DND-41 (cell line): ENCODE measurements around the gene CD109.

Source experiments
- ATAC-seq: fragments of 200-7000 bp; cut with Tn5 transposase; 3 replicates; pipeline ENCODE4 v1.9.1; 2021; ENCODE audit warnings: low read depth; ENCODE audit not compliant: insufficient read depth
- DNase-seq: peaks from one replicate; pipeline ENCODE4 v3.0.0-alpha.2; 2020
- H2AFZ ChIP-seq: 2 replicates; pipeline ENCODE4 v1.6.0; 2012; ENCODE audit warnings: low read depth, low read length
- H3K27ac ChIP-seq: 2 replicates; pipeline ENCODE4 v1.5.1; 2012; ENCODE audit warnings: low read length, inconsistent platforms
- H3K27me3 ChIP-seq: fragments of 200-600 bp; sonication (generic); 2 replicates; pipeline ENCODE4 v1.6.0; 2012; ENCODE audit warnings: low read length, mild to moderate bottlenecking, inconsistent platforms; ENCODE audit not compliant: insufficient read depth, poor library complexity
- H3K36me3 ChIP-seq: 2 replicates; pipeline ENCODE4 v1.5.1; 2012; ENCODE audit warnings: low read length, inconsistent platforms; ENCODE audit not compliant: insufficient read depth
- H3K4me1 ChIP-seq: 2 replicates; pipeline ENCODE4 v1.5.1; 2012; ENCODE audit warnings: mild to moderate bottlenecking, low read length; ENCODE audit not compliant: insufficient read depth
- H3K4me2 ChIP-seq: 2 replicates; pipeline ENCODE4 v1.6.0; 2012; ENCODE audit warnings: mild to moderate bottlenecking, moderate library complexity, low read length, inconsistent platforms; ENCODE audit not compliant: insufficient read depth
- H3K4me3 ChIP-seq, 2 experiments: fragments of 200-600 bp in 1 of 2; shearing (Covaris generic) in 1 of 2; 2 replicates each; pipeline ENCODE4 v1.5.1; 2012 to 2016; ENCODE audit warnings: inconsistent platforms in 2 of 2, low read length in 2 of 2, mild to moderate bottlenecking in 2 of 2, low read depth in 1 of 2, moderate library complexity in 1 of 2
- H3K79me2 ChIP-seq: 2 replicates; pipeline ENCODE4 v1.6.0; 2012; ENCODE audit warnings: low read length, inconsistent platforms; ENCODE audit not compliant: insufficient read depth
- H3K9ac ChIP-seq: 2 replicates; pipeline ENCODE4 v1.6.0; 2012; ENCODE audit warnings: low read depth, mild to moderate bottlenecking, inconsistent platforms, low read length, moderate library complexity
- H3K9me3 ChIP-seq: 2 replicates; pipeline ENCODE4 v1.5.1; 2012; ENCODE audit warnings: low read length, moderate library complexity, mild to moderate bottlenecking, inconsistent platforms; ENCODE audit not compliant: insufficient read depth, severe bottlenecking
- H4K20me1 ChIP-seq: 2 replicates; pipeline ENCODE4 v1.6.0; 2012; ENCODE audit warnings: low read length; ENCODE audit not compliant: insufficient read depth
- CTCF ChIP-seq: IDR thresholded peaks from 2 replicates; pipeline ENCODE4 v1.5.1; 2012; ENCODE audit warnings: borderline replicate concordance, low read length, moderate library complexity, mild to moderate bottlenecking; ENCODE audit not compliant: poor library complexity, severe bottlenecking; ENCODE audit errors: extremely low read depth
- EZH2 ChIP-seq: IDR thresholded peaks from 3 replicates; pipeline ENCODE4 v1.6.1; 2012; ENCODE audit warnings: borderline replicate concordance, low read depth, mild to moderate bottlenecking, moderate library complexity, low read length, inconsistent platforms; ENCODE audit not compliant: severe bottlenecking

CD109 gene

GRCh38 chr6:73727114-73727513, 31.1 kb downstream of the CD109 start:
- no peaks in the 10 kb centered on the region for H3K27me3 ChIP-seq
- H3K79me2 ChIP-seq = no peaks in the 10 kb centered on the region
- H4K20me1 ChIP-seq = no peaks in the 10 kb centered on the region
- H3K9ac ChIP-seq = no peak overlapping the region
- ATAC-seq (no peak), DNase-seq (no peak)
- no peaks in the 10 kb centered on the region for H3K36me3 ChIP-seq
- H3K9me3 ChIP-seq = no peaks in the 10 kb centered on the region
- no peak overlapping the region for H2AFZ ChIP-seq
- no peak overlapping the region for H3K27ac ChIP-seq
- no peaks in the 10 kb centered on the region for H3K4me1 ChIP-seq
- no peak overlapping the region for H3K4me2 ChIP-seq
- no peak overlapping the region for H3K4me3 ChIP-seq
- no peak for TF ChIP-seq CTCF
- TF ChIP-seq EZH2 = no peak

- Histone ChIP-seq H3K9ac (no peak overlapping the region), H3K27ac (no peak overlapping the region), H3K36me3 (no peaks in the 10 kb centered on the region), H3K79me2 (no peaks in the 10 kb centered on the region), H2AFZ (no peak overlapping the region), H3K4me2 (no peak overlapping the region), H4K20me1 (no peaks in the 10 kb centered on the region), H3K4me3 (no peak overlapping the region), H3K27me3 (no peaks in the 10 kb centered on the region), H3K4me1 (no peaks in the 10 kb centered on the region), H3K9me3 (no peaks in the 10 kb centered on the region)
- peak; percentile 30; the same call in 1 of the 3 replicates for ATAC-seq
- no peak for DNase-seq
- TF ChIP-seq EZH2 (no peak), CTCF (no peak)
Observed at GRCh38 chr6:73728548-73729205, 32.7 kb downstream of the CD109 start.

GRCh38 chr6:73731285-73731684, 35.3 kb downstream of the CD109 start:
- DNase-seq = no peak
- Histone ChIP-seq H3K36me3 (no peaks in the 10 kb centered on the region), H3K27me3 (no peaks in the 10 kb centered on the region), H3K9me3 (no peaks in the 10 kb centered on the region), H4K20me1 (no peaks in the 10 kb centered on the region), H3K4me1 (no peaks in the 10 kb centered on the region), H3K79me2 (no peaks in the 10 kb centered on the region), H3K27ac (no peak overlapping the region), H3K9ac (no peak overlapping the region), H2AFZ (no peak overlapping the region), H3K4me2 (no peak overlapping the region), H3K4me3 (no peak overlapping the region)
- TF ChIP-seq CTCF = no peak
- no peak for TF ChIP-seq EZH2
- ATAC-seq = no peak
